Osteocyte (in vitro differentiated cells): Measurements from ENCODE around the gene FKBP1B. TPM values are rescaled to one million over a fixed set of nuclear protein-coding genes. Genes with fewer than 3 reads are reported as not detected.

Source experiments
- DNase-seq: peaks from one replicate; pipeline ENCODE4 v3.0.0; 2021; ENCODE audit warnings: mixed read lengths; ENCODE audit not compliant: unreplicated experiment; ENCODE audit errors: extremely low spot score
- H3K27ac Mint-ChIP-seq: one replicate; pipeline ENCODE4 v1.8.0; 2021; ENCODE audit warnings: mild to moderate bottlenecking, mixed read lengths; ENCODE audit not compliant: unreplicated experiment
- H3K27me3 Mint-ChIP-seq: one replicate; pipeline ENCODE4 v1.8.0; 2021; ENCODE audit warnings: mixed read lengths; ENCODE audit not compliant: unreplicated experiment
- H3K36me3 Mint-ChIP-seq: one replicate; pipeline ENCODE4 v1.8.0; 2021; ENCODE audit warnings: mixed read lengths; ENCODE audit not compliant: unreplicated experiment
- H3K4me1 Mint-ChIP-seq: one replicate; pipeline ENCODE4 v1.8.0; 2021; ENCODE audit warnings: mixed read lengths; ENCODE audit not compliant: unreplicated experiment
- H3K4me3 Mint-ChIP-seq: one replicate; pipeline ENCODE4 v1.8.0; 2021; ENCODE audit warnings: mild to moderate bottlenecking, moderate library complexity, mixed read lengths; ENCODE audit not compliant: unreplicated experiment
- H3K9me3 Mint-ChIP-seq: one replicate; pipeline ENCODE4 v1.8.0; 2021; ENCODE audit warnings: mixed read lengths; ENCODE audit not compliant: unreplicated experiment
- CTCF ChIP-seq: fragments of 200-600 bp; sonication (generic); IDR thresholded peaks from 2 replicates; pipeline ENCODE4 v1.5.0; 2021; ENCODE audit warnings: antibody characterized with exemption, mild to moderate bottlenecking, moderate library complexity
- total RNA-seq: library from RNA; stranded (reverse); gene quantifications from 2 replicates; pipeline ENCODE4 v1.2.1, GENCODE V29; 2021

The FKBP1B gene
- total RNA-seq, 1 donor from 2014 or later: 12.7 TPM

- Mint-ChIP-seq H3K4me3 (peak overlapping the region; percentile 98), H3K27me3 (no peaks in the 10 kb centered on the region), H3K9me3 (no peaks in the 10 kb centered on the region), H3K4me1 (peaks cover 31% of the 10 kb centered on the region), H3K36me3 (peaks cover 20% of the 10 kb centered on the region), H3K27ac (peak overlapping the region; percentile 97)
- no peak for TF ChIP-seq CTCF
- no peak for DNase-seq
Observed at GRCh38 chr2:24077879-24078278, 28.3 kb downstream of the FKBP1B start.

- Mint-ChIP-seq H3K4me1 (peaks cover 30% of the 10 kb centered on the region), H3K36me3 (peaks cover 17% of the 10 kb centered on the region), H3K4me3 (no peak overlapping the region), H3K9me3 (no peaks in the 10 kb centered on the region), H3K27me3 (no peaks in the 10 kb centered on the region), H3K27ac (no peak overlapping the region)
- TF ChIP-seq CTCF: no peak
- no peak for DNase-seq
Observed at GRCh38 chr2:24080701-24081100, 31.2 kb downstream of the FKBP1B start.

- Mint-ChIP-seq H3K27ac (peak overlapping the region; percentile 95), H3K27me3 (no peaks in the 10 kb centered on the region), H3K36me3 (peaks cover 17% of the 10 kb centered on the region), H3K9me3 (no peaks in the 10 kb centered on the region), H3K4me3 (peak overlapping the region; percentile 93), H3K4me1 (peaks cover 22% of the 10 kb centered on the region)
- no peak for DNase-seq
- TF ChIP-seq CTCF: no peak
Observed at GRCh38 chr2:24082787-24083566, 33.4 kb downstream of the FKBP1B start.

- Mint-ChIP-seq H3K36me3 (peaks cover 17% of the 10 kb centered on the region), H3K4me3 (peak overlapping the region; percentile 93)
- DNase-seq: no peak
Observed at GRCh38 chr2:24083567-24084385, 34.2 kb downstream of the FKBP1B start.

More at GRCh38 chr2:24083567-24084385, 34.2 kb downstream of the FKBP1B start:
- H3K4me1 Mint-ChIP-seq: peaks cover 20% of the 10 kb centered on the region
- no peaks in the 10 kb centered on the region for H3K9me3 Mint-ChIP-seq
- TF ChIP-seq CTCF: no peak
- H3K27me3 Mint-ChIP-seq: no peaks in the 10 kb centered on the region
- peak overlapping the region; percentile 95 for H3K27ac Mint-ChIP-seq
